H9 (cell line): ENCODE results near the gene PIK3C3. TPM values are rescaled to one million over a fixed set of nuclear protein-coding genes. Genes with fewer than 3 reads are reported as not detected.

ENCODE experiments used
- DNase-seq: peaks from one replicate; pipeline ENCODE4 v3.0.0-alpha.2; 2017
- H2AFZ ChIP-seq: one replicate; pipeline ENCODE4 v1.6.1; 2013; ENCODE audit warnings: mild to moderate bottlenecking, low read length, control low read depth, moderate library complexity
- H2AK5ac ChIP-seq: 2 replicates; pipeline ENCODE4 v1.6.1; 2013; ENCODE audit warnings: low read length, control low read depth, mixed read lengths; ENCODE audit not compliant: insufficient read length
- H2BK120ac ChIP-seq: one replicate; pipeline ENCODE4 v1.6.1; 2013; ENCODE audit warnings: low read depth, mild to moderate bottlenecking, low read length, control low read depth, inconsistent platforms; ENCODE audit not compliant: poor library complexity, severe bottlenecking
- H2BK12ac ChIP-seq: 2 replicates; pipeline ENCODE4 v1.6.1; 2013; ENCODE audit warnings: low read length, control low read depth, mixed read lengths, low read depth; ENCODE audit not compliant: insufficient read length
- H2BK15ac ChIP-seq: 2 replicates; pipeline ENCODE4 v1.6.1; 2013; ENCODE audit warnings: low read depth, low read length, control low read depth
- H2BK20ac ChIP-seq: one replicate; pipeline ENCODE4 v1.6.1; 2013; ENCODE audit warnings: low read depth, mild to moderate bottlenecking, low read length, control low read depth, inconsistent platforms; ENCODE audit not compliant: poor library complexity, severe bottlenecking
- H2BK5ac ChIP-seq: 2 replicates; pipeline ENCODE4 v1.6.1; 2013; ENCODE audit warnings: low read length, control low read depth, mixed read lengths; ENCODE audit not compliant: insufficient read length
- H3K14ac ChIP-seq: 2 replicates; pipeline ENCODE4 v1.6.1; 2013; ENCODE audit warnings: low read length, control low read depth; ENCODE audit not compliant: insufficient read depth
- H3K18ac ChIP-seq: 2 replicates; pipeline ENCODE4 v1.6.1; 2013; ENCODE audit warnings: low read depth, mild to moderate bottlenecking, mixed read lengths, low read length, control low read depth; ENCODE audit not compliant: insufficient read length
- H3K23ac ChIP-seq: 2 replicates; pipeline ENCODE4 v1.6.1; 2013; ENCODE audit warnings: low read length, control low read depth, mixed read lengths, low read depth; ENCODE audit not compliant: insufficient read length
- H3K23me2 ChIP-seq: 2 replicates; pipeline ENCODE4 v1.6.1; 2013; ENCODE audit warnings: low read depth, mild to moderate bottlenecking, mixed read lengths, low read length, control low read depth; ENCODE audit not compliant: insufficient read length, poor library complexity, severe bottlenecking
- H3K27ac ChIP-seq: 2 replicates; pipeline ENCODE4 v1.5.1; 2013; ENCODE audit warnings: low read length, control low read depth, mixed read lengths, low read depth; ENCODE audit not compliant: insufficient read length
- H3K27me3 ChIP-seq: 2 replicates; pipeline ENCODE4 v1.6.1; 2013; ENCODE audit warnings: low read length, control low read depth, inconsistent platforms; ENCODE audit not compliant: insufficient read depth
- H3K4ac ChIP-seq: 2 replicates; pipeline ENCODE4 v1.6.1; 2013; ENCODE audit warnings: low read depth, mild to moderate bottlenecking, control low read depth, inconsistent platforms, low read length, moderate library complexity
- H3K4me1 ChIP-seq: 2 replicates; pipeline ENCODE4 v1.6.1; 2013; ENCODE audit warnings: low read length, control low read depth, inconsistent platforms; ENCODE audit not compliant: insufficient read depth
- H3K4me2 ChIP-seq: 2 replicates; pipeline ENCODE4 v1.6.1; 2013; ENCODE audit warnings: low read length, control low read depth, mixed read lengths; ENCODE audit not compliant: insufficient read length, insufficient read depth
- H3K56ac ChIP-seq: 2 replicates; pipeline ENCODE4 v1.6.1; 2013; ENCODE audit warnings: low read depth, mild to moderate bottlenecking, mixed read lengths, low read length, control low read depth; ENCODE audit not compliant: insufficient read length
- H3K79me1 ChIP-seq: 2 replicates; pipeline ENCODE4 v1.6.1; 2013; ENCODE audit warnings: low read depth, mild to moderate bottlenecking, moderate library complexity, low read length, control low read depth, inconsistent platforms; ENCODE audit not compliant: insufficient read depth, poor library complexity, severe bottlenecking
- H3K79me2 ChIP-seq: 2 replicates; pipeline ENCODE4 v1.6.1; 2013; ENCODE audit warnings: low read length, control low read depth, inconsistent platforms; ENCODE audit not compliant: insufficient read depth
- H3K9ac ChIP-seq: 2 replicates; pipeline ENCODE4 v1.6.1; 2013; ENCODE audit warnings: low read length, control low read depth, mixed read lengths; ENCODE audit not compliant: insufficient read length; ENCODE audit errors: extremely low read depth
- H3K9me3 ChIP-seq: one replicate; pipeline ENCODE4 v1.6.1; 2013; ENCODE audit warnings: low read depth, low read length, inconsistent platforms; ENCODE audit not compliant: control insufficient read depth
- H3T11ph ChIP-seq: one replicate; pipeline ENCODE4 v1.6.1; 2013; ENCODE audit warnings: mild to moderate bottlenecking, low read length, control low read depth, inconsistent platforms
- H4K20me1 ChIP-seq: one replicate; pipeline ENCODE4 v1.6.1; 2013; ENCODE audit not compliant: control insufficient read depth, insufficient read length, insufficient read depth
- H4K5ac ChIP-seq: 2 replicates; pipeline ENCODE4 v1.6.1; 2013; ENCODE audit warnings: low read depth, mild to moderate bottlenecking, mixed read lengths, low read length, control low read depth; ENCODE audit not compliant: insufficient read length
- H4K8ac ChIP-seq: replicated peaks from 2 replicates; pipeline ENCODE4 v1.6.1; 2013; ENCODE audit warnings: low read length, control low read depth, mixed read lengths, low read depth; ENCODE audit not compliant: insufficient read length
- H4K91ac ChIP-seq: 2 replicates; pipeline ENCODE4 v1.6.1; 2013; ENCODE audit warnings: low read depth, mild to moderate bottlenecking, moderate library complexity, mixed read lengths, low read length, control low read depth; ENCODE audit not compliant: insufficient read length
- H3K27ac Mint-ChIP-seq, 3 experiments: 2 replicates in 2 of 3; 3 replicates in 1 of 3; pipeline ENCODE4 v1.8.0; 2020 to 2021; ENCODE audit warnings: mixed read lengths in 3 of 3, mild to moderate bottlenecking in 1 of 3, moderate library complexity in 1 of 3
- H3K27me3 Mint-ChIP-seq: 2 replicates; pipeline ENCODE4 v1.8.0; 2021; ENCODE audit warnings: low read depth, mild to moderate bottlenecking, moderate library complexity, mixed read lengths
- H3K36me3 Mint-ChIP-seq, 3 experiments: 2 replicates in 2 of 3; 3 replicates in 1 of 3; pipeline ENCODE4 v1.8.0; 2020 to 2021; ENCODE audit warnings: low read depth in 3 of 3, mixed read lengths in 3 of 3; ENCODE audit not compliant: insufficient read depth in 1 of 3
- H3K4me1 Mint-ChIP-seq, 2 experiments: 2 replicates each; pipeline ENCODE4 v1.8.0; 2020; ENCODE audit warnings: mixed read lengths in 2 of 2
- H3K4me3 Mint-ChIP-seq, 2 experiments: 2 replicates in 1 of 2; 3 replicates in 1 of 2; pipeline ENCODE4 v1.8.0; 2020 to 2021; ENCODE audit warnings: mild to moderate bottlenecking in 2 of 2, mixed read lengths in 2 of 2, moderate library complexity in 1 of 2
- H3K9me3 Mint-ChIP-seq, 2 experiments: 2 replicates in 1 of 2; 3 replicates in 1 of 2; pipeline ENCODE4 v1.8.0; 2020; ENCODE audit warnings: mild to moderate bottlenecking in 2 of 2, mixed read lengths in 2 of 2, moderate library complexity in 1 of 2
- CTCF ChIP-seq: fragments of 200-600 bp; sonication (generic); conservative IDR thresholded peaks from 3 replicates; pipeline ENCODE4 v1.8.0; 2021; ENCODE audit warnings: antibody characterized with exemption, mild to moderate bottlenecking
- WGBS: extraction: QIAGEN DNeasy Blood & Tissue Kit; methylation state at CpG from one replicate; pipeline ENCODE4 v1.1.7; 2013; ENCODE audit warnings: missing lambda C conversion rate, low lambda C conversion rate, mixed read lengths; ENCODE audit not compliant: insufficient read length; ENCODE audit errors: extremely low coverage; 5-methylcytosine and 5-hydroxymethylcytosine counted together
- total RNA-seq: library from RNA; stranded (reverse); gene quantifications from 2 replicates; pipeline ENCODE4 v1.2.1, GENCODE V29; 2021

PIK3C3 gene
- total RNA-seq, 1 experiment from 2014 or later, result 48.8 TPM

- Histone ChIP-seq H3K23ac (no peak overlapping the region), H2BK5ac (no peak overlapping the region), H4K91ac (no peak overlapping the region), H2BK15ac (no peak overlapping the region), H3K14ac (no peak overlapping the region), H2BK20ac (no peak overlapping the region), H3K4me2 (no peak overlapping the region), H3K18ac (no peak overlapping the region), H2AFZ (peak overlapping the region; percentile 40), H3K9ac (no peak overlapping the region), H3K23me2 (no peaks in the 10 kb centered on the region), H4K8ac (no peak overlapping the region), H2BK120ac (no peak overlapping the region), H2AK5ac (no peak overlapping the region), H2BK12ac (no peak overlapping the region), H4K20me1 (no peaks in the 10 kb centered on the region), H3K4ac (no peak overlapping the region), H3K4me1 (peaks cover 4% of the 10 kb centered on the region; the same call in 1 of the 2 replicates), H3K27me3 (no peaks in the 10 kb centered on the region), H3K79me2 (no peaks in the 10 kb centered on the region), H4K5ac (no peak overlapping the region), H3T11ph (no peak overlapping the region), H3K27ac (no peak overlapping the region), H3K9me3 (no peaks in the 10 kb centered on the region), H3K56ac (no peak overlapping the region), H3K79me1 (no peaks in the 10 kb centered on the region)
- Mint-ChIP-seq H3K27ac (no peak overlapping the region; a peak in 1 of 7 replicates), H3K4me1 (peaks cover 8 to 12% of the 10 kb centered on the region in 2 experiments; a peak in 3 of 4 replicates), H3K9me3 (no peaks in the 10 kb centered on the region), H3K36me3 (no peaks in the 10 kb centered on the region; a peak in 1 of 7 replicates), H3K4me3 (no peak overlapping the region), H3K27me3 (no peaks in the 10 kb centered on the region; the same call in 1 of the 2 replicates)
- TF ChIP-seq CTCF, result no peak
- no CpG with 5 or more reads among the region's 6 CpGs for WGBS
- peak; percentile 33 for DNase-seq
Observed at GRCh38 chr18:41940506-41941215, 14.4 kb upstream of the PIK3C3 start.
